Forelimb muscle (tissue), 1 donor: ENCODE data around the gene DBP. TPM values are rescaled to one million over a fixed set of nuclear protein-coding genes. Genes with fewer than 3 reads are reported as not detected.
A peak's percentile ranks its signal among the peaks of the same experiment; 100 is the strongest.

ENCODE experiments used
- DNase-seq: peaks from one replicate; pipeline ENCODE4 v3.0.0-alpha.2; 2013; ENCODE audit warnings: low read depth
- polyA plus RNA-seq: library from polyadenylated mRNA; unstranded; fragments of 120-200 nt; gene quantifications from one replicate; pipeline ENCODE4 v1.2.1, GENCODE V29; 2013; ENCODE audit not compliant: insufficient read length

DBP gene
- polyA plus RNA-seq, 1 donor: 5.2 TPM

DNA sequence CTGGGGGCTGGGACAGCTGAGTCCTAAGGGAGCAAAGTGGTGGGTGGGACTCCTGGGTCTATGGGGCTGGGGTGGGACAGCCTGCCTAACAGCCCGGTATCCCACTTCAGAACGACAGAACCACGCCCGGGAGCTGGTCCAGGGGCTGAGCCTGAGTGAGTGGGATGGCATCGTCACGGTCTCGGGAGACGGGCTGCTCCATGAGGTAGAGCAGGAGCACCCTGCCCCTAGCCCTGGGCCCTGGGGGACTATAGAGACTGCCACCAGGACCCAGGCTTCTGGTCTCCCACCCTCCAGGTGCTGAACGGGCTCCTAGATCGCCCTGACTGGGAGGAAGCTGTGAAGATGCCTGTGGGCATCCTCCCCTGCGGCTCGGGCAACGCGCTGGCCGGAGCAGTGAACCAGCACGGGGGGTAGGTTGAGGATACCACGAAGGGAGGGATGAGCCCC is 9.3 kb downstream of the DBP start:
- DNase-seq: no peak

GRCh38 chr19:48627201-48627864 is 9.8 kb downstream of the DBP start:
- DNase-seq: no peak

DNA sequence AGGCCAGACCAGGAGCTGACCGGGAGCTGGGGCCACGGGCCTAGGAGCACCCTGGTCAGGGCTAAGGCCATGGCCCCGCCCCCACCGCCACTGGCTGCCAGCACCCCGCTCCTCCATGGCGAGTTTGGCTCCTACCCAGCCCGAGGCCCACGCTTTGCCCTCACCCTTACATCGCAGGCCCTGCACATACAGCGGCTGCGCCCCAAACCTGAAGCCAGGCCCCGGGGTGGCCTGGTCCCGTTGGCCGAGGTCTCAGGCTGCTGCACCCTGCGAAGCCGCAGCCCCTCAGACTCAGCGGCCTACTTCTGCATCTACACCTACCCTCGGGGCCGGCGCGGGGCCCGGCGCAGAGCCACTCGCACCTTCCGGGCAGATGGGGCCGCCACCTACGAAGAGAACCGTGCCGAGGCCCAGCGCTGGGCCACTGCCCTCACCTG is 11.3 kb downstream of the DBP start:
- no peak for DNase-seq

GRCh38 chr19:48624791-48625723 is 12.1 kb downstream of the DBP start:
- no peak for DNase-seq

GRCh38 chr19:48624067-48624594 is 13.0 kb downstream of the DBP start:
- DNase-seq: peak; percentile 87

- no peak for DNase-seq
Measured at GRCh38 chr19:48623556-48624066, 13.6 kb downstream of the DBP start.

GRCh38 chr19:48619692-48620585 is 17.2 kb downstream of the DBP start:
- DNase-seq: no peak

DNA sequence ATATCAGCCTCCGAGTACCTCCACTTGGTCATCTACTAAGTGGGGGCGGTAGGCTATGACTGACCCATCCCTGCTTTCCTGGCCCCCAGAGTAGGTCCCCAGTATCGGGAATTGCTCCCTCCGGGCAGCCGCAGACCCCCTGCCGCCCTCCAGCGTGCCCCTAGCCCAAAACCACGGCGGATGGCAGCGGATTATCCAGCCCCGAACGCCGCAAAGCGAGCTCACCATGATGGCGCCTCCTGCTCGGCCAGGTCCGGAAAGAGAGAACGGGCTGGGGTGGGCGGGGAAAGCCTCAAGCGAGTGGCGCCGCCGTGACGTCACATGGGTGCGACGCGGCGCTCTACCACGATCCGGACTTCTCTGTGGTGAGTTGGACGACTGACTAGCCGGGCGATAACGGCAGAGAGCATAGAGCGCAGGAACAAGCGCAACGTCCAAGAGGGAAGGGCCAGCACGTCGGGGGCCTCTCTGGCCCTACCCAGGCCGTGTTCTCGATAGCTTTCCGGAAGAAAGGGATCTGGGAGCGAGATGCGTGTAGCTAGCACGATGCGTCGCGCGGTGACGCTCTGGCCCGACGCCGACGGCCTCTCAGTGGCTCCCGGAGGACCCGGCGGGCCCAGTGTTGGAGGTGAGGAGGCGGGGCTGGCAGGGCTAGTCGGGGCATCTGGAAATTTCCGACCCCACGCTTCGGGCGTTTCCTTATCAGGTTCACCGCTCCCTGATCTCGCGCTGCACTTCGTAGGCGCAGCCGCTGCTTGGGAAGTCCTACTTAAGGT is 18.1 kb downstream of the DBP start, which contains the start of the genes RPL18 and SPHK2:
Gene RPL18 (minus strand): TSS at position 263 of the 776 bp plus-strand sequence. CDS start 35 bp downstream, at position 228.
Gene SPHK2 (plus strand): TSS at position 591 of the 776 bp plus-strand sequence. CDS start 1,009 bp downstream, outside the sequence.
- peak; percentile 98 for DNase-seq

DNA sequence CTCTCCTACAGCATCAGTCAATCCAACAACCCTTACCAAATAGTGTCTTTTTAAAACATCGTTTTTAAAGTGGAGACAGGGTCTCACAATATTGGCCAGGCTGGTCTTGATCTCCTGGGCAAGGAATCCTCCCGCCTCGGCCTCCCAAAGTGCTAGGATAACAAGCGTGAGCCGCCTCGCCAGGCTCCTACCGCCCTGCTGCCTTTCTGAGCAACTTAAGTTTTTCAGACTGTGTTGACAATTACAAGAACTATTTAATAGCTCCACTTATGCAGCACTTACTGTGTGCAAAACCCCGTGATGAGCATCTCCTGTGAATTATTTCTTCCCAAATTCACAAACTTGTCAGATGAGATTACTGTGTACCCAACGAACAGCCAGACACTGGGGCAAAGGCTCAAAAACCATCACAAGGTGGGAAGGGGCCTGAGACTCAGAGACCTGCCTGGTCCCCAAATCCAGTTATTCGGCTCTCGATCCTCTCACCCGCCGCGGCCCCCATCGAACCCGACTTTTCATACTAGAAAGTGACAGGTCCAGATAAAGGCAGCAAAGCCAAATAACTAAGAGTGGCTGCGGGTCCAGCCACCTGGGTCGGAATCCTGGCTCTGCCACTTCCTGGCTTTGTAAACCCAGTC is 18.8 kb downstream of the DBP start:
- DNase-seq: no peak

DNA sequence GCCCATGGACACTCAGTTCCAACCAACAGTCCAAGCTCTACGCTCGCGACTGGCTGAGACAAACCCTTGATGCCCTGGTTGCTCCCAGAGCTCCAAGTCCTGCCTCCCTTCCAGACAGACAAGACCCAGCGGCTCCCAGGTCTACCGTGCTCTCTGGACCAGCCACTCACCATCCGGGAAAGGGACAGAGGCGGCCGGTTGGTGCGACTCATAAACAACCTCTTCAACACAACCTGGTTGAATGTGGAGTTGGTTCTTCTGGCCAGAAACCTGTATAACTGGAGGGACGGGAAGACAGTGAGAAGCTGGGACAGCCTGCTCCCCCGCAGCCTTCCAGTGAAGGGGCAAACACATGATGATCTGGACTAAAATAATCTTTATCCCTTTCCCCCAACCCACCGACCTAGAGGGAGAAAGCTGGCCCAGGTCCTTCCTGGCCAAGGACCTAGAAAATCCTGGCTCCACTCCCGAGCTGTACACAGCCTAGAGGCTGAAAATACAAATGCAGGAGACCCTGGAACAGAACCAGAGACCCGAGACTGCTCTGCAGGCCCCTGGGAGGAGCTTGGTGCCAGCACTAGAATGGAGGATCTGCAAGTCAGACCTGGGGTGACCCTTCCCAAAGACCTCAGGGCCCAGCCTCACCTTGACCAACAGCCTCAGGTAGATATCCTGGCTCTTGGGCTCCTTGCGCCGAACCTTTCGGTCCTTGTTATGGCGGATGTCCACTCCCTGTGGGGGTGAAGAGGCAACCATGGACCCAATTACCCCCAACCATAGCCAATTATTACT is 19.8 kb downstream of the DBP start:
- no peak for DNase-seq

GRCh38 chr19:48616491-48617056 is 20.6 kb downstream of the DBP start:
- no peak for DNase-seq

GRCh38 chr19:48616041-48616436 is 21.1 kb downstream of the DBP start:
- no peak for DNase-seq

DNA sequence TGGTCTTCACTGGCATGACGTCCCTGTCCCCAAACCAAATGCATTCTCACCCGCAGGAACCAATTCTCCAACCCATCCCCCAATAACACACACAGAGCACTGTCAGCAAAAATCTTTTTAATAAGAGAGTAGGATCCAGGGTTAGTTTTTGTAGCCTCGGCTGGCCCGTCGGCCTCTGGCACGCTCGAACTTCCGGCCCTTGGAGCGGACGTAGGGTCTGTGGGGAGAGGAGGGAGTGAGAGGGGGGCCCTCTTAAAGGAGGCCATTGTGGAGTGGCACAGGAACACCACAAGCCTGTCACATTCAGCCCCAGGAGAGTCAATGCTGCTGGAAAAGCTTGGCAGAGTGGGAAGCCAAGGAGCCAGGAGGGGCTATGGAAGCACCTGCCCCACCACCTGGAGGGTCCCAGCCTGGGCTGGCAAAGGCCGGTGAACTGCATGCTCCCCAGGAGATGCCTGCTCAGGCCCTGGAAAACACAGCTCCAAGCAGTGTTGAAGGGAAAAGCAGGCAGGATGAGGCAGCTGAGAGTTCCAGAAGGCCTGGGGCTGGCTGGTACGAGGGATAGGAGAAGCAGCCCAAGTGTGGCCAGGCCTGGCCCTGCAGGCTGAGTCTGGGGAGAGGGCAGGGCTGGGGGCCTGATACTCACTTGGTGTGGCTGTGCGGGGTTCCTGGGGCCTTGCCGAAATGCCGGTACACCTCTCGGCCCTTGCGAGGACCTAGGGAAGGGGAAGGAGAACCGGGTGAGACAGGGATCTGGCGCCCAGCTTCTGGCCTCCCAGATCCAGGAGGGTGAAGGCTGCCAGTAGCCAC is 21.7 kb downstream of the DBP start:
- DNase-seq: no peak

DNA sequence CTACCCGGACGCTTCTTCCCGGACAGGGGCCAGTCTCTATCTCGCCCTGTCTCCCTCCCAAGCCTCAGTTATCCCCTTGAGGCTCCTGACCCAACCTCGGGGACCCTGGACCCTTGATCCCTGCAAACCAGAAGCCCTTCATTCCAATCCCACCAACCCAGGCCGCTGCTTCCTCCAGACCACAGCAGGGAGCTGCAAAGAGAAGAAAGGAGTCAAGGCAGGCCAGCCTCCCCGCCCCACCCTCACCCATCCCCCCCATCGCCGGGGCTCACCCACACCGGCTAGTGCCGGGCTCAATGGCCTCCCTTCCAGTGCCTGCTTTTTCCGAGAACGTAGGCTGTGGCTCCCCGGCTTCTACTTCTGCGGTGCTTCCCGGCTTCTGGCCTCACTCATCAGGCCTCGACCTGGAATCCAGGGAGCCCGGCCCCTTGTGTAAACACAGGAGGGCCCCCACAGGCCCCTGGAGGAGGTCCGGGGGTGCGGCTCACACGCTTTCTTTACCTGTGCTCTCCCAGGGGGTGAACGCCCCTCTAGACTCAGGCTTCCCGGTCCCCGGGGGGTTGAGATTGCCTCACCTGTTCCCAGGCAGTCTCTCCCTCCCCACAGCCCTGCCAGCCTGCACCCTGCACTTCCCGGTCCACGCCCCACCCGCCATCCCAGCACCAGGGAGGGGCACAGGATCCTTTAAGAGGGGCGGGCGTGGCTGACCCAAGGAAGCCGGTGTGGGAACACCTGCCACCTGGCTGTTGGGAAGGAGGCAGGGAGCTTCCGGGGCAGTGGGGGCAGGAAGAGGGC is 22.5 kb downstream of the DBP start, which contains the start of gene FAM83E:
Gene FAM83E (minus strand): TSS at position 641 of the 795 bp plus-strand sequence. CDS start 1,704 bp downstream, outside the sequence.
- DNase-seq: no peak

GRCh38 chr19:48613852-48614435 is 23.2 kb downstream of the DBP start:
- DNase-seq: no peak
